ENCODE results near the gene FSTL5. TPM values are rescaled to one million over a fixed set of nuclear protein-coding genes. Genes with fewer than 3 reads are reported as not detected.

FSTL5 gene
- total and polyA plus RNA-seq, 2 of the 8 experiments (the other 6 are each of a cell fraction or from before 2014, with no cell fraction given): 0.09 to 0.32 TPM

- TF ChIP-seq ATF2 (IDR thresholded peaks at IDR 0.05; ENCODE audit: low read length) (no peak), TAF1 (IDR thresholded peaks at IDR 0.05; ENCODE audit: low read depth, low read length) (no peak), POU5F1 (IDR thresholded peaks at IDR 0.05; ENCODE audit: low read depth, low read length) (no peak), MAX (IDR thresholded peaks at IDR 0.05) (no peak), POLR2AphosphoS5 (IDR thresholded peaks at IDR 0.05; ENCODE audit: low read depth, low read length) (no peak), KDM1A (IDR thresholded peaks at IDR 0.05; ENCODE audit: borderline replicate concordance, low read length) (no peak)
Observed at GRCh38 chr4:161336621-161337020, 827.2 kb downstream of the FSTL5 start (continued).

Data from H1 (cell line).